DOHH2 (cell line): ENCODE results near the gene TJP1.

Source experiments
- CTCF ChIP-seq: fragments of 200-600 bp; sonication (generic); IDR thresholded peaks from one replicate; pipeline ENCODE4 v1.5.1; 2014; ENCODE audit warnings: antibody characterized with exemption, mild to moderate bottlenecking, low read depth, low read length; ENCODE audit not compliant: poor library complexity, severe bottlenecking
- EZH2phosphoT487 ChIP-seq: fragments of 200-600 bp; sonication (generic); IDR thresholded peaks from 2 replicates; pipeline ENCODE4 v1.6.1; 2017; ENCODE audit warnings: borderline replicate concordance, mild to moderate bottlenecking, antibody characterized with exemption, low read length, moderate library complexity, mixed read lengths

DNA sequence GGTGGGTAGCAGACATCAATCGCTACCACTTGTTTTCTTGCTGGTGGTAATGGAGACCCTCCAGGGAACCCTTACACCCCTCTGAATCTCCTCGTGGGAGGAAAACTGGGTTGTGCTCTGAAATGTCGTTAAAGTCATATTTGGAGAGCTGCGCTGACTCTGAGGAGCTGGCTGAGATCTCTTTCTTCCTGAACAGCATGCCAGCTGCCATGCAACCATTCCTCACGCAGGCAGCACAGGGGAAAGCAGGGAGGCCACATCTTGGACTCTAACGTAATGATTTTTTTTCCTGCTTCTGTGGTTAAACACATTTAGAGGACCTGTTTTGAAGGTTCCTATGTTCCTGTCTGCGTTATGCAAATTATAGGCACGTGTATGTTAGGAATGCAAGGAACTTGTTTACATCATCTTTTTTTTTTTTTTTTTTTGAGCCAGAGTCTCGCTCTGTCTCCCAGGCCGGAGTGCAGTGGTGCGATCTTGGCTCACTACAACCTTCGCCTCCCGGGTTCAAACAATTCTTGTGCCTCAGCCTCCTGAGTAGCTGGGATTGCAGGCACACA, 156.7 kb downstream of the TJP1 start:
- TF ChIP-seq CTCF (no peak), EZH2phosphoT487 (no peak)
